HG03354 (cell line): ENCODE data around the gene SUGCT.

Experiments used
- ATAC-seq: cut with Tn5 transposase; IDR thresholded peaks from one replicate; pipeline ENCODE4 v1.9.1; 2021; ENCODE audit warnings: mild to moderate bottlenecking; ENCODE audit not compliant: unreplicated experiment, poor library complexity, severe bottlenecking

SUGCT gene

GRCh38 chr7:40850017-40850416 lies 715.2 kb downstream of the SUGCT start:
- no peak for ATAC-seq

DNA sequence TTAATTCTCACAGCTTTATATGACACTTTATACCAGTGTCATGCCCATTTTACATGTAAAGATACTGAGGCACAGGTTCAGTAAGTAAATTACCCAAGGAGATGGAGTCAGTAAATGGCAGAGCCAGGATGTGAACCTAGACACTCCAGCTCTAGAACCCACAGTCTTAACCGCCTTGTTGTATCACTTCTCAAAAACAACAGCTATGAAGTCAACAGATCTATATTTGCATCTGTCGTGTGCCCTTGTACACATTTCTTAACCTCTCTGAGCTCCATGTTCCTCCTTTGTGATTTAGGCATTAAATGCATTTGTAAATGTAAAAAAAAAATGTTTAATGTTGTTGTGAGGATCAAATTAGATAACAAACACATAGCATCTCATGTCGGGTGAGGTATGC lies 716.2 kb downstream of the SUGCT start:
- ATAC-seq = no peak

DNA sequence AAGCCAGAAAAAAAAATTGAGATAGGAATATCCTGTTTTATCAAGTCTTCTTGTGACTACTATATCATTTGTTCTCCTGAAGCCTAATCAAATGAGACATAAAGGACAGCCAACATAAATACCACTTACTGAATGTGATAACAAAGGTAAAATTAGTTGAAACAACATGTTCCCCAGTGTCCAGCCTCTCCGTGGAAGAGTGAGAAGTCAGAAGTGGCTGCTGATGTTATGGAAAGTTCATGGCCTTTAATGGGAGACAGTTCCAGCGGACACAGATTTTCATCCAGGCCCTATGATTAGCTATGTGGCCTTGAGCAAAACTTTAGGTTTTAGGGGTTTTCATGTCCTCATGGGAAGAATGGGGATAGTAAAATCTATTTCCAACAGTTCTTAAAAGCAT lies 724.3 kb downstream of the SUGCT start:
- ATAC-seq = no peak

DNA sequence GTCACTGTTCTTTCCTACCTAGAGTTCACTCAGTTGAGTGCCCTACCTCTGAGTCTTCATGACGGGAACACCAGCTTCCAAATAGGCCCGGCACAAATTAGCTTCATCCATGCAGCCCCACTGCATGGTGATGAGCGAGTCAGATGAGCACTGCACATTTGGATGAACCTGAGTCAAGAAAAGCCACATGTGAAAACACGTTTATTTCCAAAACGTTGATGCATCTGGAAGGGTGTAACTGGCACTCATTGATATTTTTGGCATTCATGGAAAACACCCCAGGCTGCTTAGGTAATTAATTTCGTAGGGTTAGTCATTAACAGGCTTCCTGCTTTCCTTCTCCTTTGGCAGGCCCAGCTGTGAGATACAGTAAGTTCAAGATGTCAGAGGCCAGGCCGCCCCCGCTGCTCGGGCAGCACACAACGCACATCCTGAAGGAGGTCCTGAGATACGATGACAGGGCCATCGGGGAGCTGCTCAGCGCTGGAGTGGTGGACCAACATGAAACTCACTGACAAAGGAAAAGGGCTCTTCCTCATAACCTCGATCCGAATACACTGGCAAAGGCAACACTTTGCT lies 725.2 kb downstream of the SUGCT start:
- no peak for ATAC-seq

DNA sequence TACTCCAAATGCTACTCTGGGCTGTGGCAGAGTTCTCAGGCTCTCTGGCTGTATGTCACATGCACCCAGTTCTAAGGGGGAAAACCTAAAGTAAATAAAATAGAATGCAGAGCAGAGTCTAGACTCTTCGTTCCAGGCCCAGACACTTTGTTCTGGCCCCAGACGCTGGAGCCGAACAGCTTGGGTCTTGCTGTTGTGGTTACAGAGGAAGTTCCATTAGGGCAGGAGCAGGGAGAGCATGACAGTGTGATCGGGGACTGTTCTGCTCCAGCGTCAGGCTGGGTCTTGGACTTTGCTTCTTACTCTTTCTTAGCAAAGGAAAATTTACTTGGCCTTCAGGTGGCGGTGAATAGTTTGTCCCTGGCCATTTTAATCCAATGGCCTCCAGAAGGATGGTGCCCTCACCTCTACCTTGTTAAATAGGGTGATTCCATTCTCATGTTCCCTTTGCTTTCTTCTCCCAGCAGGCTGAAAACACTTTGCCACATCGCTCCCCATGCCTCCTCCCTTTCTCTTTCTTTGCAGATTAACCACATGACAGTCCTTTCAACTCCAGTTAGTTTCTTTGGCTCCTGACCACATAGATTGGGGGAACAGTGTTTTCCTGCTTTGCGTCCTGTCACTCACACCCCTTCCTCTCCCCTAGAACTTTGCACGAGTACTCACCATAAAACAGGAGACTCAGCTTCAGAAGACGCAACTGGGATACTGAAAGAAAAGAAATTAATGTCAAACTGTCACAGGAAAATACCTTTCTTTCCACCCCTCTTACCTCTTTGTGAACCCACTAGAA lies 730.8 kb downstream of the SUGCT start:
- no peak for ATAC-seq

DNA sequence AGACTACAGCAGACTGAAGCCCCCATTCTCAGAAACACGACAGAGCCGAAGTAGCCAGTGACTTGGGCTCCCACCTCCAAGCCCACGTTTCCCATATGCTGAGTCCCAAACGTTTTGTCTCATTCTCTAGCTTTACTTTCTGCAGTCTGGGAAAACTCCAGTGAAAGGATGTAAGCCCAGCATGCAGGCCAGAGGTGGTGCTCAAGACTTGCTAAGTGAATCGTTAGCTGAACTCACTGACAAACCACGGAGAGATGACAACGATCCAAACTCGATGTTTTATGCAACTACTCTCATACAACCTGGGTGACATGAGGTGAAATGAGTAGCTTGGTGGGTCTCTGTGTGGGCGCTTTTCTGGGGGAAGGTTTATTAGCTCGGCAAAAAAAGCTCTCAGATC lies 731.8 kb downstream of the SUGCT start:
- no peak for ATAC-seq

DNA sequence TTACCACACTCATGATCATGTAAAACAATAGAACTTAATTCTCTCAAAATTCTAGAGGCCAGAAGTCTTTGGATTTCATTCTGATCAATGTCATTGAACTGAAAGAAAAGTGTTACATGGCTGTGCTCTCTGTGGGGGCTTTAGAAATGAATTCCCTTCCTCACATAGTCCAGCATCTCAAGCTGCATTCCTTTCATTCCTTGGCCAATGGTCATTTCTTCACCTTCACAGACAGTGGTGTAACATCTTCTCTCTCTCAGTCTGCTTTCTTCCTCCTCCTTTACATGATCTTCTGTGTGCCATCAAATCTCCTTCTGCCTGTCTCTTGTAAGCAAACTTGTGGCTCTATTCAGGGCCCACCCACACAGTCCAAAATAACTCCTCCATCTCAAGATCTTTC lies 735.3 kb downstream of the SUGCT start:
- ATAC-seq = no peak

DNA sequence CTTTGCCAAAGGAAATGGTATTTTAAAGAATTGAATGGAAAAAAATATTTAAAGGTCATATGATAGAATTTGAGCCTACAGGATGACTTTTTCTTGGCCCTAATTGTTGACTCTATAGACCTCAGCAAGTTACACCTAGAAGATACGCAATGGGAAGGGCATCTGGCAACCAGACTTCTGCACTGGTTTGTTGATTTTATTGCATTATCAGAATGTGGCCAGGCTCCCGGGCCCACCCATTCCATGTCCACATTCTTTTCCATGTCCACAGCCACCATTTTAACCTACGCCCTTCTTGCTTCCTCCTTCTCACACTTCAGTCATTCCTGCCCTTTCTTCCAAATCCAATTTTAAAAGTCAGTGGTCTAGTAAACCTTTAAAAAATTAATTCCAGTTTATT lies 738.4 kb downstream of the SUGCT start:
- ATAC-seq = no peak

GRCh38 chr7:40874756-40875155 lies 740.0 kb downstream of the SUGCT start:
- ATAC-seq = no peak

DNA sequence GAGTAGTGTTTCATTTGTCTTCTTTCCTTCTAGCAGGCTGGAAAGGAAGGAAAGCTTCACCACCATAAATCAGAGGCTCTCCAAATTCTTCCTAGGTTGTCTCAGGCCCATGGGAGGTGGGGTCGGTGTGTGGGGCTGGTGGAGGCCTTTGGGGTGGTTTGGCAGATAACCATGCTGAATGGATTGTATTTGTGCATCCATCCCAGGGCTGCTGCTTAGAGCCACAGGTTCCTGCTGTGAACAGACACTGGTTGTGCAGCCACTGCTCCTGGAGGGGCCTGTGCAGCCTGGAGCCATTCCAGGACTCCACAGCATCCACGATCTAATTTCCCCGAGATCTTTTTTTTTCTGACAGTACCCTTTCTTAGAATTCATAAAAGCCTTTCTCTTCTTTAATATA lies 741.8 kb downstream of the SUGCT start:
- ATAC-seq = no peak

DNA sequence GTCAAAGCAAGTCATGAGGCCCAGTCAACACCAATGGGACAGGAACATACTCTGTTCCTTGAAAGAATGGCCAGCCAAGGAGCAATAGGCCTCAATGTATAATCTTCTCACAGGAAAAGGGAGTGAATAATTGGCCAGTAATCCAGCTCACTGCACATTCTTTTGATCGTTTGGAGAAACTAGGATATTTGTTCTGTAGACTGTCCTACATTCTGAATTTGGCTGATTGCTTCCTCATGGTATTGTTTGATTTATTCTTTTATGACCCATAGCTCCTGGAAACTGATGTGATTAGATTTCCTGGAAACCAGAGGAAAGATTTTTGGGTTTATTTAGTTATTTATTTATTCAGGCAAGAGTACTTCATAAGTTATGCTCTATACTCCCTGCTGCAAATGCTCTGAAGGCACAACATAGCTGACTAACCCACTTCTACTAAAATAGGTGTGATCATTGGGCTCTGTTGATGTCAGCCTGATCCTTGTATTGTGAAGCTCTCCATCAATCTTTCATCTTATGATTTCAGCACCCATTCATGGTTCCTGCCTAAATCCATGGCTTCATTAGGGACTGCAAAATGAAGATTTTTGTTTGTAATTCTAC lies 745.2 kb downstream of the SUGCT start:
- no peak for ATAC-seq

GRCh38 chr7:40880581-40880980 lies 745.8 kb downstream of the SUGCT start:
- no peak for ATAC-seq

- ATAC-seq = no peak
Observed at GRCh38 chr7:40881405-40881926, 746.7 kb downstream of the SUGCT start.

- ATAC-seq = no peak
Observed at GRCh38 chr7:40882071-40882658, 747.4 kb downstream of the SUGCT start.

GRCh38 chr7:40883826-40884225 lies 749.0 kb downstream of the SUGCT start:
- ATAC-seq = no peak

DNA sequence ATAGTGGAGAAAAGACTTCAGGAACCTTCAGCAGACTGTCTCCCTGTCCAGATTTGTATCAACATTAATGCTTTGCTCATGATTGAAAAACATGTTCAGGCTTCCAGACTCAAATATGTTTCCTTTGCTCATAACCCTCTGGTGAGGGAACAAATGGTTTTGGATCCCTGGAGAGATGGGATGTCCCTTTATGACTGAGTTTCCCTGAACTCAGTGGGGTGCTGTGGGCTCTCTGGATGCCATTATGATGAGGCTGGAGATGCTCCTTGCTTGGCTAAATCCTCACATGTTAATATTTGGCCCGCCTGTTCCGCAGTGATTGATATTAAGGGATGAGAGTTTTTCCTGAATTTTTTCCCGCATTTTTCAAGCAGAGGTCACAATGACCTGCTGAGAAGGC lies 749.4 kb downstream of the SUGCT start:
- ATAC-seq = no peak

DNA sequence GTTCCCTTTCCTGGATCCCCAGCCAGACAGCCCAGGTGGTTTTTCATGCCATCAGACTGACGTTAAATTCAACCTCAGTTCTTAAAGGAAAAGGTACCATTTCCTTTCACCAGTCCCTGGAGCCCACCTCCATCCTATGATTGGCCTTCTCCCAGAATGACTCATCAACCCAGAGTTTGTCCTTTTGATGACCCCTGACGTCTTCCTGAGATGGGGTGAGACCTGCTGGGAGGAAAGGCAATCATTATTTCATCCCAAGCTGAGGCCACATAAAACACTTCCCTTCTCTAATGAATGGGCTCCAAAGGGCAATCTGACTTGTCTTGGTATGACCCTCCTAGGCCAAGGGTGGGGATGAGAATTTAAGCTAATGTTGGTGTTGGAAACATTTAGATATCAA lies 750.7 kb downstream of the SUGCT start:
- ATAC-seq = no peak

GRCh38 chr7:40887099-40887498 lies 752.3 kb downstream of the SUGCT start:
- no peak for ATAC-seq

DNA sequence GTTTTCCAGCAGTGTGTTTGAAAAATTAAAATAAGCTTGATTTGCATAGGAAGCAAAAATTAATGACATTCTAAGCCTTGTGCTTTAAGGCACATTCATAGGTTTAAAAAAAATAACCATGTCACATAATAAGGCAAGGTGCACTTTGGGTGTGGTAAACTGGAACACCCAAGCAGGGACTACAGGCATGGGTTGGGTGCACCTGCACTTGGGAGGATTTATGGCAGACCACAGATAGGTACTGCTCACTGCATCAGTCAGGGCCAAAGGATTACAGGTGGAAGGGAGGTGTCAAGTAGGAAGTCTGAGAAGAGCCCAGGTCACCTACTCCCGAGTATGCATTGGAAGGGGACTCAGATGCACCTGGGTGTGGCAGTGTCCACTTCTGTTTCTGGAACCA lies 753.7 kb downstream of the SUGCT start:
- ATAC-seq = no peak

DNA sequence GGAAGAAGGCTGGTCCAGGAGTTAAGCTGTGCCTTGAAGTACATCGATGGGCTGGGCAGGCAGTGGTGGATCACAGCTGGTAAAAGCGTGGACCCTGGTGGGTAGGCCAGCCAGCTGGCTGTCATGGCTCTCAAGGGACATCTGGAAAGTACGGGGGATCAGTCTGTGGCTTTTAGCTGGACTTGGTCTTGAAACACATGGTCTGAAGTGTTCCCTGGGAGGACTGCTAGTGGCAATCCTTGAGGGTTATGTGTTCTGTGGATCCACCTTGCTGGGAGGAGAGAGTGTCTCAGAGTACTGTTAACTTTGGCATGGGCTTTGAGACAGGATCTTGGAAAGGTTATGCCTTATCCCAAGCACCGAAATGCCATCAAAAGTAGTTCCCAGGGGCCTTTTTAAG lies 754.3 kb downstream of the SUGCT start:
- ATAC-seq = no peak

DNA sequence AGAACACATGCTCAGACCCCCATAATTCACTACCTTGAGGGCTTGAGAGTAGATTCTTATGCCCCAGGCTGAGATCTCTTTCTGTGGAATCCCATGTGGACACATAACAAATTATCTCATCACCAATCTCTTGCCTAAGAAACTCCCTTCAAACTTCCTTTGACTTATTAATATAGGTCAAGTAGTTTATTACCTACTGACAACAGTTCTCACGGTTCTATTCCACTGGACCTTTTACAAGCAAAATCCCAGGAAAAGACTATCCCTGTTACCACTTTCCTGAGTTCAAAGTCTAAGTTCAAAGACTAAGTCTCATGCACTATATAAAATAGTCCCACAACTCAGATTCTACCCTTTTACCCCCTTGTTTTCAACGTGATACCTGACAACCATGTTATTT lies 754.7 kb downstream of the SUGCT start:
- no peak for ATAC-seq
